Thyroid gland (tissue), 4 donors: ENCODE measurements around the gene NSFL1C. TPM values are rescaled to one million over a fixed set of nuclear protein-coding genes. Genes with fewer than 3 reads are reported as not detected.

Experiments used
- DNase-seq, 2 donors: peaks; one replicate each; pipeline ENCODE4 v3.0.0-alpha.2; 2019
- H3K27ac ChIP-seq, 3 donors: fragments of 200-600 bp; sonication (generic); 1 replicate in 2 of 3; 2 replicates in 1 of 3; pipeline ENCODE4 v1.5.1; 2016 to 2019; ENCODE audit warnings: mild to moderate bottlenecking in 1 of 3, moderate library complexity in 1 of 3
- H3K27me3 ChIP-seq: fragments of 200-600 bp; sonication (generic); one replicate; pipeline ENCODE4 v1.5.1; 2019
- H3K36me3 ChIP-seq, 2 donors: fragments of 200-600 bp; sonication (generic); one replicate each; pipeline ENCODE4 v1.5.1; 2016 to 2019
- H3K4me1 ChIP-seq, 2 donors: fragments of 200-600 bp; sonication (generic); one replicate each; pipeline ENCODE4 v1.5.1; 2017 to 2019
- H3K4me3 ChIP-seq, 3 donors: fragments of 200-600 bp; sonication (generic); replicated peaks in 1 of 3; 1 replicate in 2 of 3; 2 replicates in 1 of 3; pipeline ENCODE4 v1.5.1; 2016; ENCODE audit warnings: mild to moderate bottlenecking in 1 of 3
- H3K9me3 ChIP-seq: fragments of 200-600 bp; sonication (generic); one replicate; pipeline ENCODE4 v1.5.1; 2017
- CTCF ChIP-seq, 6 experiments: fragments of 200-600 bp in 3 of 6; fragments of 450-650 bp in 3 of 6; sonication (generic) in 3 of 6; IDR thresholded peaks; one replicate each; pipeline ENCODE4 v1.5.1; 2016 to 2019; ENCODE audit warnings: antibody characterized with exemption in 6 of 6, mild to moderate bottlenecking in 2 of 6, inconsistent platforms in 1 of 6, moderate library complexity in 1 of 6
- POLR2A ChIP-seq, 2 donors: fragments of 450-650 bp; IDR thresholded peaks; one replicate each; pipeline ENCODE4 v1.6.1; 2017; ENCODE audit warnings: antibody characterized with exemption in 2 of 2, mild to moderate bottlenecking in 2 of 2, moderate library complexity in 1 of 2
- WGBS, 2 donors: methylation state at CpG; one replicate each; pipeline ENCODE4 v1.1.5; 2017; 5-methylcytosine and 5-hydroxymethylcytosine counted together
- intact Hi-C: fragments of 100-400 bp; cut with DNase I; formaldehyde crosslinking; loops from one replicate; pipeline ENCODE4 v1.15.1; 2023
- total RNA-seq, 4 donors: library from RNA; depleted of rRNA; stranded (reverse); fragments of >200 nt; gene quantifications; one replicate each; pipeline ENCODE4 v1.2.3, GENCODE V29; 2016

NSFL1C gene
- total RNA-seq = 10 to 100 TPM; 42.2 to 51.3 (median 48.8) TPM

DNA sequence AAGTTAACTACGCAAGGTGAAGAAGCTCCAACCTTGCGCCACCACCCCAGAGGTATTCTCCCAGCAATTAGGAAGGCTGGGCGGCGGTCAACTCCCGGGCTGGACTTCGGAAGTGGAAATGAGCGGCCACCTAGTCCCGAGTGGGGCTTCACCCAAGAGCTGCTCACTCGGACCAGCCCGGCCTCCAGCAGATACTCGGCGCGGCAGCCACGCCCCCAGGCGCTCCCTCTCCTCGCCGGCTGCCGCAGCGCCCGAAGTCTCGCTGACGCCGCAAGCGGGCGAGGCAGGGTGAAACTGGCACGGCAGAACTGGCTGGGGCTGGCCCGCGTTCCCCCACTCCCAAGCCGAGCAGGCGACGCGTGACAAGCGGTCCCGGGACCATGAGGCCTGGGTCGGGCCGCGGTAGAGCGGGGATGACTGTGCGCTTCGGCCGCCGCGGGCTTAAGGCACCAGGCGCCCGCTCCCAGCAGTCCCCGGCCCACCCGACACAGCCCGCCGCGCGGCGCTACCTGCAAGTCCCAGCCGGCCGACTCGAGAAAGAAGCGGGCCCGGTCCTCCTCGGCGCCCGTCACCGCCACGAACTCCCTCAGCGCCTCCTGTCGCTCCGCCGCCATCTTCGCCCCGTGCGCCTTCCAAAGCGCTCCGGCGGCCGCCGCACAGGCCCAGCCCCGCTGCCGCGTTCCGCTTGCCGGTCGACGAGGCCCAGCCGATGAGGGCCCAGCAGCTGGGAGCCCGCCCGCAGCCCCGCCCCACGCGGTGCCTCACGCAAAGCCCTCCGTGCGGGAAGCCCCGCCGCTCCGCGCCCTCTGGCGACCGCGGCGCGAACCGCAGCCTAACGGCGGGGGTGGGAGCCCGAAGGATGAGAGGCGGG is at the start of gene NSFL1C:
Gene NSFL1C (minus strand): TSS at position 639 of the 871 bp plus-strand sequence. CDS start 25 bp downstream, at position 614.
- intact Hi-C loops = loop anchor here (10.0 kb wide), 1 partner anchor 342 kb away; no protein-coding TSS in a partner anchor
- Histone ChIP-seq H3K36me3 (no peaks in the 10 kb centered on the region), H3K4me3 (peak within 1 kb of the TSS; percentile 90 to 99 (median 98)), H3K27me3 (no peaks in the 10 kb centered on the region), H3K9me3 (no peaks in the 10 kb centered on the region), H3K27ac (peak within 1 kb of the TSS; percentile 70 to 89 (median 77)), H3K4me1 (peaks cover 15 to 40% of the 10 kb centered on the region in 2 donors)
- peak; percentile 96 to 97 for DNase-seq
- WGBS, 2 donors = 0 to 3% methylated on average over 3 to 16 of the region's 104 CpGs
- TF ChIP-seq POLR2A (IDR thresholded peaks at IDR 0.05) (peak in 1 of 2 donors; percentile 69), CTCF (IDR thresholded peaks at IDR 0.05) (peak; percentile 45 to 100 (median 99))

- no peaks in the 10 kb centered on the region for H3K4me1 ChIP-seq
- no peak overlapping the region for H3K27ac ChIP-seq
- no peaks in the 10 kb centered on the region for H3K9me3 ChIP-seq
- H3K27me3 ChIP-seq = no peaks in the 10 kb centered on the region
- H3K36me3 ChIP-seq = no peaks in the 10 kb centered on the region
- intact Hi-C loops = no loop called here
- H3K4me3 ChIP-seq = no peak overlapping the region
- 83 to 92% methylated on average over 1 of the region's 1 CpG for WGBS, 2 donors
- no peak for TF ChIP-seq CTCF (IDR thresholded peaks at IDR 0.05)
- TF ChIP-seq POLR2A (IDR thresholded peaks at IDR 0.05) = no peak
- no peak for DNase-seq
Measured at GRCh38 chr20:1513801-1514200, 47.2 kb upstream of the NSFL1C start.

DNA sequence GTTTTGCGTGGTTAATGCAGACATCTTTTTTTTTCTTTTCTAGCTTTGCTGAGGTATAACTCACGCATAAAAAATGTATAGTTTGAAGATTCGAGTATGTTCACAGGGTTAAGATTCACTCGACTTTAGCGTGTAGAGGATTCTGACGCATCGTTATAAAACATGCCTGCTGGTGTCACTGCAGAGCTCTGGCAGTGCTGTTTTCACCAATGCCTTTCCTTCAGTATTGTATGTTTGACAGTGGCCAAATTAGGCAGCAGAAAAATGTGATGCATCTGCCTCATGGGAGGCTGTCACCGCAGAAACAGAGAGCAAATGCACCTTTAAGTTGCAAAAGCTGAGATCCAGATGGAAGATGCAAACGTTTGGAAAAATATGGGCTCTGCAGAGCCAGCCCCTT is 42.6 kb upstream of the NSFL1C start:
- intact Hi-C loops = no loop called here
- WGBS, 2 donors = 35 to 46% methylated on average over 9 of the region's 9 CpGs

GRCh38 chr20:1508574-1508973 is 41.9 kb upstream of the NSFL1C start:
- intact Hi-C loops = no loop called here
- no peaks in the 10 kb centered on the region for H3K27me3 ChIP-seq
- H3K27ac ChIP-seq = no peak overlapping the region
- no peak overlapping the region for H3K4me3 ChIP-seq
- no peaks in the 10 kb centered on the region for H3K36me3 ChIP-seq
- H3K4me1 ChIP-seq = no peaks in the 10 kb centered on the region
- no peak for TF ChIP-seq POLR2A (IDR thresholded peaks at IDR 0.05)
- DNase-seq = no peak
- no peaks in the 10 kb centered on the region for H3K9me3 ChIP-seq

More for the DNA sequence above, 42.6 kb upstream of the NSFL1C start:
- Histone ChIP-seq H3K4me3 (no peak overlapping the region), H3K27ac (no peak overlapping the region), H3K27me3 (no peaks in the 10 kb centered on the region), H3K4me1 (no peaks in the 10 kb centered on the region), H3K9me3 (no peaks in the 10 kb centered on the region), H3K36me3 (no peaks in the 10 kb centered on the region)
- DNase-seq = no peak
- TF ChIP-seq POLR2A (IDR thresholded peaks at IDR 0.05) (no peak), CTCF (IDR thresholded peaks at IDR 0.05) (no peak)

GRCh38 chr20:1507276-1507675 is 40.6 kb upstream of the NSFL1C start:
- 70 to 73% methylated on average over 3 of the region's 3 CpGs for WGBS, 2 donors
- Histone ChIP-seq H3K4me1 (no peaks in the 10 kb centered on the region), H3K9me3 (no peaks in the 10 kb centered on the region), H3K4me3 (no peak overlapping the region), H3K27me3 (no peaks in the 10 kb centered on the region), H3K36me3 (no peaks in the 10 kb centered on the region), H3K27ac (no peak overlapping the region)
- TF ChIP-seq CTCF (IDR thresholded peaks at IDR 0.05) = no peak
- no peak for TF ChIP-seq POLR2A (IDR thresholded peaks at IDR 0.05)
- intact Hi-C loops = no loop called here
- no peak for DNase-seq
